ENCODE measurements around the gene KLF4. TPM values are rescaled to one million over a fixed set of nuclear protein-coding genes. Genes with fewer than 3 reads are reported as not detected.

KLF4 gene
- polyA plus RNA-seq, 1 of the 3 experiments (the other 2 are of a cell fraction): 7.2 TPM

GRCh38 chr9:107478805-107479204, 10.8 kb downstream of the KLF4 start:
- no peak overlapping the region for H3K4me2 ChIP-seq
- H3K4me1 ChIP-seq (ENCODE audit: control insufficient read depth in 1 of 2, insufficient read depth in 2 of 2, low read depth in 1 of 2, low read length in 1 of 2): 0 out of 4 replicates have a peak, but pooled peaks cover 0 to 5% of the 10 kb centered on the region in 2 experiments
- no peaks in the 10 kb centered on the region for H3K79me2 ChIP-seq (ENCODE audit: insufficient read depth)
- H3K9me3 ChIP-seq: no peaks in the 10 kb centered on the region
- no peak for TF ChIP-seq SMC3 (IDR thresholded peaks at IDR 0.05; ENCODE audit: low read depth, low read length)
- TF ChIP-seq FOXM1 (IDR thresholded peaks at IDR 0.05; ENCODE audit: low read depth): no peak
- TF ChIP-seq, protein P1, sequence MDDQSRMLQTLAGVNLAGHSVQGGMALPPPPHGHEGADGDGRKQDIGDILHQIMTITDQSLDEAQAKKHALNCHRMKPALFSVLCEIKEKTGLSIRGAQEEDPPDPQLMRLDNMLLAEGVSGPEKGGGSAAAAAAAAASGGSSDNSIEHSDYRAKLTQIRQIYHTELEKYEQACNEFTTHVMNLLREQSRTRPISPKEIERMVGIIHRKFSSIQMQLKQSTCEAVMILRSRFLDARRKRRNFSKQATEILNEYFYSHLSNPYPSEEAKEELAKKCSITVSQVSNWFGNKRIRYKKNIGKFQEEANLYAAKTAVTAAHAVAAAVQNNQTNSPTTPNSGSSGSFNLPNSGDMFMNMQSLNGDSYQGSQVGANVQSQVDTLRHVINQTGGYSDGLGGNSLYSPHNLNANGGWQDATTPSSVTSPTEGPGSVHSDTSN (IDR thresholded peaks at IDR 0.05): no peak
- TF ChIP-seq MAX (IDR thresholded peaks at IDR 0.05; ENCODE audit: low read depth): no peak
- ChIA-PET CTCF (no interaction called here), POLR2A (interaction anchor here (0.5 kb wide), 1 partner anchor 402 kb away, joined by 7 read pairs; no protein-coding TSS in a partner anchor)
- no peaks in the 10 kb centered on the region for H4K20me1 ChIP-seq (ENCODE audit: insufficient read depth)
- no peak overlapping the region for H3K27ac ChIP-seq (ENCODE audit: low read depth in 2 of 2, low read length in 1 of 2)
- no peak overlapping the region for H3K4me3 ChIP-seq (ENCODE audit: low read depth in 2 of 2, low read length in 1 of 2)
- H3K9me2 ChIP-seq: no peaks in the 10 kb centered on the region
- no peaks in the 10 kb centered on the region for H3K36me3 ChIP-seq (replicated peaks in 1 of 2; ENCODE audit: control insufficient read depth in 1 of 2, insufficient read depth in 2 of 2, low read length in 1 of 2)
- no peak overlapping the region for H3K9ac ChIP-seq
- H3K27me3 ChIP-seq (ENCODE audit: insufficient read depth): no peaks in the 10 kb centered on the region; the same call in 1 of the 2 replicates
- no peaks in the 10 kb centered on the region for H3F3A ChIP-seq (replicated peaks; ENCODE audit: insufficient read depth)
- 55% methylated on average over 4 of the region's 4 CpGs for WGBS (ENCODE audit: low lambda C conversion rate)
- DNase-seq: no peak
- H2AFZ ChIP-seq (ENCODE audit: low read depth): no peak overlapping the region

GRCh38 chr9:107474124-107474523, 15.4 kb downstream of the KLF4 start:
- no peak overlapping the region for H3K4me2 ChIP-seq
- H3K27me3 ChIP-seq (ENCODE audit: insufficient read depth): peaks cover 24% of the 10 kb centered on the region; the same call in 1 of the 2 replicates
- ChIA-PET POLR2A (no interaction called here), CTCF (interaction anchor here (1.1 kb wide), 1 partner anchor 13 kb away, joined by 3 read pairs; no protein-coding TSS in a partner anchor)
- H3K9me3 ChIP-seq: no peaks in the 10 kb centered on the region
- TF ChIP-seq TCF12 (IDR thresholded peaks at IDR 0.05) (no peak), USF2 (IDR thresholded peaks at IDR 0.05; ENCODE audit: borderline replicate concordance, low read depth, low read length) (no peak), FOXJ3 (CRISPR knock-in tag; IDR thresholded peaks at IDR 0.05) (no peak), EP300 (IDR thresholded peaks at IDR 0.05; ENCODE audit: borderline replicate concordance in 1 of 2, low read depth in 1 of 2, low read length in 1 of 2) (no peak), NFIC (IDR thresholded peaks at IDR 0.05; ENCODE audit: borderline replicate concordance) (no peak), RAD21 (IDR thresholded peaks at IDR 0.05; ENCODE audit: low read length) (no peak), GATA2 (CRISPR knock-in tag; IDR thresholded peaks at IDR 0.05) (no peak), MAX (IDR thresholded peaks at IDR 0.05; ENCODE audit: low read depth) (no peak), FOSL2 (IDR thresholded peaks at IDR 0.05; ENCODE audit: borderline replicate concordance, low read depth) (no peak), NRF1 (IDR thresholded peaks at IDR 0.05; ENCODE audit: low read depth, low read length) (no peak), MXI1 (IDR thresholded peaks at IDR 0.05; ENCODE audit: low read depth, low read length) (no peak), CHD2 (IDR thresholded peaks at IDR 0.05; ENCODE audit: low read length, partially characterized antibody) (no peak), CTCF (IDR thresholded peaks at IDR 0.05) (no peak), MEF2A (IDR thresholded peaks at IDR 0.05; ENCODE audit: borderline replicate concordance, low read depth) (no peak)
- H3F3A ChIP-seq (replicated peaks; ENCODE audit: insufficient read depth): no peaks in the 10 kb centered on the region
- H3K4me1 ChIP-seq (ENCODE audit: control insufficient read depth in 1 of 2, insufficient read depth in 2 of 2, low read depth in 1 of 2, low read length in 1 of 2): no peaks in the 10 kb centered on the region
- no peaks in the 10 kb centered on the region for H3K79me2 ChIP-seq (ENCODE audit: insufficient read depth)
- no peak overlapping the region for H3K27ac ChIP-seq (ENCODE audit: low read depth in 2 of 2, low read length in 1 of 2)
- 55% methylated on average over 6 of the region's 6 CpGs for WGBS (ENCODE audit: low lambda C conversion rate)
- H3K4me3 ChIP-seq (ENCODE audit: low read depth in 2 of 2, low read length in 1 of 2): no peak overlapping the region
- H4K20me1 ChIP-seq (ENCODE audit: insufficient read depth): no peaks in the 10 kb centered on the region
- DNase-seq: no peak
- no peaks in the 10 kb centered on the region for H3K36me3 ChIP-seq (replicated peaks in 1 of 2; ENCODE audit: control insufficient read depth in 1 of 2, insufficient read depth in 2 of 2, low read length in 1 of 2)
- H3K9me2 ChIP-seq: no peaks in the 10 kb centered on the region
- H2AFZ ChIP-seq (ENCODE audit: low read depth): no peak overlapping the region
- no peak overlapping the region for H3K9ac ChIP-seq
